HuH-7.5 (cell line): Measurements from ENCODE around the gene GLB1L3.
"Not testable (repeated sequence)": the region's sequence is repeated elsewhere in the genome, so short reads cannot be mapped to it uniquely, and the experiment has no call there.

Source experiments
- DNase-seq: peaks from one replicate; pipeline ENCODE4 v3.0.0; 2011; ENCODE audit warnings: low spot score

Gene GLB1L3

GRCh38 chr11:134276396-134277182 lies 410 bp downstream of the GLB1L3 start:
- DNase-seq: no peak

GRCh38 chr11:134277183-134278001 lies 1.2 kb downstream of the GLB1L3 start:
- DNase-seq: no peak

- DNase-seq: no peak
These were observed 2.2 kb downstream of the GLB1L3 start for GRCh38 chr11:134278356-134278755.

DNA sequence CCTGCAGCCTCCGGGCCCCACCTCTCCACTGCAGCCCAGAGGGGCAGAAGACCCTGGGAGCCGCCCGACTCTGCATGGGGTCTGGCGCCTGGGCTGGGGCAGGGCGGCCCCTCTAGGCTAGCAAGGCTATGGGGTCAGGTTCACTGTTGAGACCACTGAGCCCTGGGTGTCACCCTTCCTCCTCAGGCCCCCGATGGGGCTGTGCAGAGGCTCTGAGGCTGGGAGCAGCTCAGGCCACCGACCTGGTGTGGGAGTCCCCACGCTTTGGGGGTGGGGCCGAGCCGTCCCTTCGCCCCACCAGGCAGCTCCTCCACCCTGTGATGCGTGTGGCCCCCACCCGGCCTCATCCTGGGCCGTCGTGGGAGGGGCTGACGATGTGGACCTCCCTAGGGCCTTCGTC lies 5.5 kb downstream of the GLB1L3 start:
- not testable (repeated sequence) for DNase-seq

DNA sequence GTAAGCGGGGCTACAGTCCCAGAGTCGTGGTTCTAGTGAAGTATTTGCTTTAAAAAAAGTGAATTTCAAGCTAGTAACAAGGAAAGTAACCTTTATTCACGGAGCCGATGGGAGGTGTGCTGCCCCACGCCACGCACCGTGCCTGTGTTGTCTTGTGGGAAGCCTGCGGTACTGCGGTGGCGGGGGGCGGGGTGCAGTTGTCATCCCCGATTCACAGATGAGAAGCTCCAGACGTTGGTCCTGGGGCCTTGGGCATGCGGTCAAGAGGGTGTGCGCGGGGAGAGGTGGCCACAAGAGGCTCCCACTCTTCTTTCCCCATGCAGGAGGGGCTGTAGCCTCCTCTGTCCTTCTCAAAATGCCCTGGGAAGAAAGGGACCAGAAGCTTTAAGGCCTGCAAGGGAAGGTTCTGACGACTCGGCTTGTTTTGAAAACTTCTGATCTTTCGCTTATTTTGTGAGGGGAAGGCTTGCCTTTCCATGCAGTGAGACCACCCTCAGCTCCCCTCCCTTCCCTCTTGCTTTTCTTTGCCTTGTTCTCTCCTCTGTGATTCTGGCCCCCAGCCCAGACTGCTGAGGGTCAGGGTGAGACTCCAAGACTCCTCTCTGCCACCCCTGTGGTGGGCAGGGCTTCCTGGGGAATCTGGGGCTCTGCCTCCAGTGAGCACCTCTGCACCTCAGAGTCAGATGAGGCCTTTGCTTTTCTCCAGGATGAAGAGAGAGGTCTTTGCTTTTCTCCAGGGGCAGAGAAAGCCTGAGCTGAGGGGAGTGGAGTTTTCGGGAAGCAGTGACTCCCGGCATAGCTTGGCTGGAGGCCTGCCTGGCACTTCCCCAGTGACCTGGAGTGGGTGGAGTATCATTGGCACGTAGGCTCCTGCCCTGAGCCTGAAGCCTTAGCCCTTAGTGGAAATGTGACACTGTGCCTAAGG lies 6.2 kb downstream of the GLB1L3 start:
- DNase-seq: no peak

DNA sequence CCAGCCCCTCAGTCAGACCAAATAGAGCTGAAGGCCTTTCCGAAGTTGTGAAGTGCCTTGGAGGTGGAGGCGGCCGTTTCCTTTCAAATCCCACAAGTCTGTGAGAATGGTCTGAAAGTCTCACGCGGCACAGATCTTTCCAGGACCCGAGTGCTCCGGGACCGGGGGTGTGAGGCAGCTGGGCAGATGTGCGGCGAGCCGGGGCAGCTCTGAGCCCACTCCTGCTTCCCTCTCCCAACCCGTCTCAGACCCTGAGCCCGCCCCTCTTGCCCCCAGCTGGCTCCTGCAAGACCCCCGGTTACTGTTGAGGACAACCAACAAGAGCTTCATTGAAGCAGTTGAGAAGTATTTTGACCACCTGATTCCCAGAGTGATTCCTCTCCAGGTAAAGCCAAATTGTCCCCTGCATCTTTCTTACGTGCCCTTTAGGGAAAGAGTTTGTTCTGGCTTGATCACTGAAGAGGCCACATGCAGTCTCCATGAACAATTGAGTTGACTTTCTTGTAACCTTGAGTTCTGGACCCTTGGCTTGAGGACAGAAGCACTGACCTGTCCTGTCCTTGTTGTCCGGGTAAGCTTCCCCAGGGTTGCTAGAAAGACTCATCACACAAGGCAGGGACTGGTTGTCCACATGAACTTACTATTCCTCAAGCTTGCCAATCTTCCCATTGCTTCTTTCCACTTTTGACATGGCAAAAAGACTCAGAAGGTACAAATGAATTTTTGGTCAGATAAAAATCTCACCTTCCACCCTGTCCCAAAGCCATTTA lies 7.5 kb downstream of the GLB1L3 start:
- DNase-seq: no peak

DNA sequence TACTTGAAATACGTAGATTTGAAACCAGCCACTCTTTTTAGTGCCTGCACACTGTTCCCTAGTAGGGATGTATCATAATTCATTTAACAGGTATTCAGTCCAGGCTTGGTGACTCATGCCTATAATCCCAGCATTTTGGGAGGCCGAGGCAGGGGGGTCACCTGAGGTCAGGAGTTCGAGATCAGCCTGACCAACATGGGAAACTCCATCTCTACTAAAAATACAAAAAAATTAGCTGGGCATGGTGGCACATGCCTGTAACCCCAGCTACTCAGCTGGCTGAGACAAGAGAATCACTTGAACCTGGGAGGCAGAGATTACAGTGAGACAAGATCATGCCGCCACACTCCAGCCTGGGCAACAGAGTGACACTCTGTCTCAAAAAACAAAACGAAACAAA lies 8.2 kb downstream of the GLB1L3 start:
- not testable (repeated sequence) for DNase-seq

DNA sequence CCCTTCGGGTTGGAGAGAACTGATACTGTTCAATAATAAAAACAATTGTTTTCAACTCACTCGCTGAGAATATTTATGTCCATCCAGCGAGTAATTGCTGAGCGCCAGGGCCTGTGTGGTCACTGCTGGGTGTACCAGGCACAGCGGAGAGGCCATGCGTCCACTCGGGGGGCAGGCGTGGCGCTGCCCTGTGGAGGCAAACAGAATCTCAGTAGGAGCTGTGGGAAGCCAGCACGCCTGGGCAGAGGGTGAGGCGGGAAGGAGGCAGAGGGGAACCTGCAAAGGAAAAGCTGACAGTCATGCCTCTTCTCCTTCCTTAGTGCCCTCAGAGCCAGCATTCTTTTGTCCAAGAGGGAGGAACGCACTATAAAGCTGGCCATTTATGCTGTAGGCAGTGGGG lies 11.4 kb downstream of the GLB1L3 start:
- no peak for DNase-seq

DNA sequence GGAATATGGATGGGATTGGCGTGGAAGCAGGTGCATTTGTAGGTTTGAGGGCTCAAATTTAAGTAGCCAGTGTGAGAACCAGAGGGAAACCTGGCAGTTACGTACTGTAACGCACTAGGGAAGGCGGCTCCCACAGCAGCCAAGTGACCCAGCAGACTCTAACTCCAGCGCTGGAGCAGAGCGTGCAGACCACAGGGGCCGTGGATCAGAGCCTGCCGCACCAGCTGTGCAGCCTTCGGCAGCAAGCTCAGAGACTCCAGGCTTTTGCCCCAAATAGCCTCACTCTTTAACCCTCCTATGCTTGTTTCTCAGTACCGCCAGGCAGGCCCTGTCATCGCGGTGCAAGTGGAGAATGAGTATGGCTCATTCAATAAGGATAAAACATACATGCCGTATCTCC lies 12.3 kb downstream of the GLB1L3 start:
- DNase-seq: no peak

DNA sequence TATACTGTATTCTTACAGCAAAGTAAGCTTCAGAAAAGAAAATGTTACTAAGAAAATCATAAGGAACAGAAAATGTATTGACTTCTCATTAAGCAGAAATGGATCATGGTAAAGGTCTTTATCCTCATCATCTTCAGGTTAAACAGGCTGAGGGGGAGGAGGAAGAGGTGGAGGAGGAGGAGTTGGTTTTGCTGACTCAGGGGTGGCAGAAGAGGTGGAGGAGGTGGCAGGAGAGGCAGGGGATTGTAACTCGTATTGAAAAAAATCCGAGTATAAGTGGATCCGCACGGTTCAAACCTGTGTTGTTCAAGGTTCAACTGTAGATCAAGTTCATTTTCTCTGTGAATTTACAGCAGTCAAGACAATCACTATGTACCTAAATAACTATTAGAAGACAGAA lies 13.0 kb downstream of the GLB1L3 start:
- DNase-seq: no peak

GRCh38 chr11:134289789-134290188 lies 13.6 kb downstream of the GLB1L3 start:
- DNase-seq: no peak

DNA sequence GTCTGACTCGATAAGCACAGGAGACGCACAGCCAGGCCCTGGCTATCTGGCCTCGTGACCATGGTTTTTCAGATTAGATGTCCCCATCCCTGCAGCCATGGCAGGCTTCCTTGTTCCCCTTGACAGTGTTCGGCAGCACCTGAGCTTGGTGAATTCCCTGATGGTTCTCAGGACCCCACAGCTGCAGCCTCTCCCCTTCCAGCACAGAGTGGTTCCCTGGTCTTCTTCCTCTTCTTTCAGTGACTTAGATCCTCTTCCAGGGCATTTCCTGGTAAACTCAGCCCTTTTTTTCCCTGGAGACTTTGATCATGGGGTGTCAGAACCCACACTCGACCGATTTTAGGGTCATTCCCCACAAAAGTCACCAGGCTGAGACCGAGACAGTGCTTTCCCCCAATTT lies 14.5 kb downstream of the GLB1L3 start:
- no peak for DNase-seq

- no peak for DNase-seq
These were observed 15.0 kb downstream of the GLB1L3 start for GRCh38 chr11:134291196-134291595.

DNA sequence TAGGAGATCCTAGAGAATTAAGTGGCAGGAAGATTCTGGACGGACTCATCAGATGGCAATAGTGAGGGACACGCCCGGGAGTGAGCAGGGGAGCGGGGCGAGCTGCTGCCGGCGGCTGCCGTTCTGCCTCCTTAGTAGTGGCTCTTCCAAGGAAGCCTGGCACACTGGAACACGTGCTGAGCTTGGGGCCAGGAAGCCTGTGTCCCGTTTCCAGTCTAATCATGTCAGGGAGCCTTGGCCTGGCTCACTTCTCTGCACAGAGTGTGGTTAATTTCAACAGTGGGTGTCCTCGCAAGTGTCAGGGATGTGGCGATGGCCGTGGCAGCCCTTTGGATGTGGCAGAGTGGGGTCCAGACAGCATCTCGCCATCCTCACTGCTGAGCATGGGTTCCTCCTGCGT lies 16.5 kb downstream of the GLB1L3 start:
- DNase-seq: no peak

DNA sequence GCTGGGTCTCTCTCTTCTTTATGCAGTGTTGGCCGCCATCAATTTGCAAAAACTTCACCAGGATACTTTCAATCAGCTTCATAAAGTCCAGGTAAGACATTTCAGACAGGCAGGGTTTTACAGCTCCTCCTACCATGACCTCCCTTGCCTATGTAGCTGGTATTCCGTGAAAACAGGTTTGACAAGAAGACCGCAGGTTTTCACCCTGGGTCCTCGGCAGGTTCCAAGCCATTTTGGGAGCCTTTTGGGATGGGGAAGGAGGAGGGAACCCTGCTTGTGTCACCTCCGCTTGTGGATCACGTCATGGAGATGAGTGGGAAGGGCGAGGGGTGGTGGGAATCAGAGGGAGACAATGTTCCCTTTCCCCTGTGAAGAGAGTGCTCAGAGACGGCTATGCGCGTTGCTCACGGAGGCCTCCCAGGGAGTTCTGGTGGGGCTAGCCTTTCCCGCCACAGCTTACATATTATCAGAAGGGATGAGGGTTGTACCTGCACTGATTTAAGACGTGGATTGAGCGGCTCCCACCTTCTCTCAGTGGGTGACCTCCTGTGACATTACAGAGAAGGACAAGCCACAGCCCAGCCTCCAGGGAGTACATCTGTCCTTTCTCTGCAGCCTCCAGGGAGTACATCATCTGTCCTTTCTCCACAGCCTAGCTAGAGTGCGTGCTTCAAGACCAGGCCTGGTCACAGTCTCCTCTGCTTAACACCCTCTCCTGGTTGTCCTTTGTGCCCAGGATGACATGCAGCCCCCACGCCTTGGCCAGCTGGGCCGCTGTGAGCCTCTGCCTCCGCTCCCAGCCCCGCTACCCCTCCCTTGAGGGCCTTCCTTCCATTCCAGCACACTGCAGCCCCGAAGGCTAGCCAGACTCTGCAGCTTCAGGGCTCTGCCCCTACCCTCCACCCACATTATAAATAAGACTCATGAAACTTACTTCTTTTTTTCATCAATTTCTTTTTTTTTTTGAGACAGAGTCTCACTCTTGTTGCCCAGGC lies 17.2 kb downstream of the GLB1L3 start:
- DNase-seq: no peak

- no peak for DNase-seq
These were observed 18.5 kb downstream of the GLB1L3 start for GRCh38 chr11:134294664-134295063.

GRCh38 chr11:134312223-134312622 lies 36.0 kb downstream of the GLB1L3 start:
- DNase-seq: no peak

GRCh38 chr11:134312807-134313206 lies 36.6 kb downstream of the GLB1L3 start:
- DNase-seq: no peak

DNA sequence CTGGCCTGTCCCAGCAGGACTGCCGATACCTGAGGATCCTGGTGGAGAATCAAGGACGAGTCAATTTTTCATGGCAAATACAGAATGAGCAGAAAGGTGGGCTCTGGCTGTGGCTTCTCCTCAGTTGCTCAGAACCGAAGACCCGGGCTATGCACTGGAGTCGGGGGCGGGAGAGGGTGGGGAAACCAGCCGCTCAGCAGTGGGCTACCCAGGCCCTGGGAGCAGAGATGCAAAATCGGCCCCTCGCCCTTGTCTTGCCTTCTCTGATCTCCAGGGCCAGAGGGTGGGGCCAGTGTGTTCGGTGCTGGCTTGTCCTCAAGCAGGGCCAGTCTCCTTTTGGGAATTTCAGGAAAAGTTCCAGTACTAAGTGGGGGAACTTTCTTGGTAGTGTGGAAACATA lies 37.2 kb downstream of the GLB1L3 start:
- DNase-seq: no peak
